LHCN-M2 (cell line): ENCODE results near the gene TULP3. TPM values are rescaled to one million over a fixed set of nuclear protein-coding genes. Genes with fewer than 3 reads are reported as not detected.
A peak's percentile ranks its signal among the peaks of the same experiment; 100 is the strongest.

Experiments
- DNase-seq: peaks from one replicate; pipeline ENCODE4 v3.0.0-alpha.2; 2012; ENCODE audit warnings: low read depth
- total RNA-seq: library from RNA; depleted of rRNA; stranded (reverse); fragments of >200 nt; gene quantifications from 2 replicates; pipeline ENCODE4 v1.2.3, GENCODE V29; 2014; rRNA removed

Gene TULP3
- total RNA-seq, 1 experiment from 2014 or later, result 38.6 TPM

- DNase-seq, result peak; percentile 24
Observed at GRCh38 chr12:2963760-2964292, 73.1 kb downstream of the TULP3 start.

DNA sequence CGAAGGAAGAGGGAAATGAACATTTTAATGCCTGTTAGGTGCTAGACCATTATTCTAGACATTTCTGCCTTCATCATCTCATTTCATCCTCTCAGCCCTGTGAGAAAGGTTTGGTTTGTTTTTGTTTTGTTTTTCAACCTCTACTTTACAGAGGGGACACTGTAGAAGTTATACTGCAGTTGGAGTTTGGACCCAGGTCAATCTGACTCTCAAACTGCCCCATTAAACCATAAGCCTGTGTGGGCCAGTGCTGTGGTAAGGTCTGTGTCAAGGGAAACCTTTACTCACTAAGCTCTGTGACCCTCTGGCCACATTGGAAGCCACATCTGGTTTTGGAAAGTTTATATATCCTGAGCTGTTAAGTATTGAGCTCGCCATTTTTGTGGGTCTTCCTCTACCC lies 77.0 kb downstream of the TULP3 start:
- DNase-seq, result no peak

DNA sequence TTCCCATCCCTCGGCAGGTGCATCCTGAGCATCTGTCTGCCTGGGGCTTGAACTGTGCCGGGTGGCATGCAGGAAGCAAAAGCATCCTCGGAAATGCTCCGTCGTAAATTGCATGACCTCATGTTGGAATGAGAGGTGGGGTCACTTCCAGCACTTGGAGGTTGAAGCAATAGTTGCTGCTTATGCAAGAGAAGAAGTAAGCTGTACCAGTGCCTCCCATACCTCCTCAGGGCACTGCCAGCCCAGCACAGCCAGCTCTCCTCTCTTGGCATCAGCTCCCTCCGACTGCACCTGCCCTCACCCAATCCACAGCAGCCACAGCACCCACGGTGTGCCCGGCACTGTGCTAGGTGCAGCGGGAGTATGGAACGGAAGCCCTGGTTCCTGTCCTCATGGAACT lies 80.1 kb downstream of the TULP3 start:
- no peak for DNase-seq

GRCh38 chr12:2973566-2973965 lies 82.9 kb downstream of the TULP3 start:
- no peak for DNase-seq

- peak; percentile 53 for DNase-seq
Observed at GRCh38 chr12:2974560-2974971, 83.9 kb downstream of the TULP3 start.

DNA sequence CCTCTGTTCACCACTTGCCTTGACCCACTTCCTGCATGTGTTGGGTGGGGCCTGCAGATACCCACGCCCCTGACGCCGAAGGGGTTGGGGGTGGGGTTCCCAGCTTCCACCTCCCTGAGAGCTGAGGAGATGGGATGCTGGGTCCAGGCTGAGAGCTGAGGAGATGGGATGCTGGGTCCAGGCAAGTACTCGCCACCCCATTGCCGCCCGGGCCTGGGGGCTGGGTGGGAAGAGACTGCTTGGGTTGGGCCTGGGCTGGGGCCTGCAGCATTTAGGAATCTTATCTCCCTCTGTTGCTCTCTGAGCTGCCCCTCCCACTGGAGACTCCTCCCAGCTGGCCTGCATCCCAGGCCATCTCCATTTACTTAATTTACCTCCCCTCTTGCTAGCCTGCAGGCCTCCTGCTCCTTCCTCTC lies 85.9 kb downstream of the TULP3 start:
- DNase-seq, result no peak

DNA sequence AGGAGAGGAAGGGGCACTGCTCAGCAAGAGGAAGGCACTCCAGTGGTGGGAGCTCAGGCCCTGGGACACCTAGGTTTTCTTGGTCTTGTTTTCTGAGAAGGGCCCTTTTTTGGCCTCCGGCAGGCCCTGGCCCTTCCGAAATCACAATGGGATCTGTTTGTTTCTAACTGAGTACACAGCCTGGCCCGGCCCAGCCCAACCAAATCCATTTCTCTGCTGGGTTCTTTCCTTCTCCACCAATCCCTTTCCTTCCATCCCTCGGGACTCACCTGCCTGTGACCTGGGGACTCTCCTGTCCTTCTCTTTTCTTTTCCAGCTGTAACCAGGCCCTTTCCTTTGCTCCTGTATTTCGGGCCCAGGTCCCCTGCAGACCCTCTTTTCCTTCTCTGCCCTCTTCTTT lies 87.1 kb downstream of the TULP3 start:
- DNase-seq, result no peak

DNA sequence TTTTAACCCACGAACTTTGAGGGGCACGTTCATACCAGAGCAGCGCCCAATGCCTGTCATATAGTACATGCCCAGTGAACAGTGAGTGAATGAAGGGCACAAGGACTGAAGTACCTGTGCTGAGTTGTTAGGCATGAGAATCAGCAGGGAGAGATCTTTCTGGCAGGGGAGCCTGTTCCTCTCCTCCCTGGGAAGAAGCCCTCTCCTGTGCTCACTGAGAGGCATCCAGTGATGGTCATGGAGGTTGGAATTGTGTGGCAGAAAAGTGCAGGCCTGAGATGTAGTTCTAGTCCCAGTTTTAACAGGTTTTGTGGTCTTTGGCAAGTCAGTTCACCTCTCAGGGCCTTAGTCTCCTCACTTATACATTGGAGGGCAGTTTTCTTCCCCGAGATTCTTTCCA lies 89.1 kb downstream of the TULP3 start:
- DNase-seq, result no peak

- peak; percentile 78 for DNase-seq
Observed at GRCh38 chr12:2980630-2981029, 89.9 kb downstream of the TULP3 start.

DNA sequence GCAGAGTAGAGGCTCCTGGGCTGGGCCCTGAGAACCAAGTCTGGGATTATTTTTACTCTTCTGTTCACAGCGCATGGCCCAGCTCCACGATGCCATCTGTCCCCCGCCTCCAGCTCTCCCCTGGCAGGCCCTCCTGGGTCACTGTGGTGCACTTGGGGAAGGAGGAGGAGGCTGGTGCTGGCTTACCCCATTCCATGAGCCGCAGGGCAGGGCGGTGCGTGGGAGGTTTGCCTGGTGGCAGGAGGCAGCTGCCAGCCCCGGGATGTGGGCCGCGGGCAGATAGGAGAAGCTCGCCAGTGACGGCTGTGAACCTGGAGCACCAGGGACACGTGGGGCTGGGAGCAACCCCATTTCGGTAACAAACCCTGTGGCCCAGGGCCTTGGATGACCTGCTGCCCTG lies 91.7 kb downstream of the TULP3 start:
- DNase-seq, result no peak

- DNase-seq, result no peak
Observed at GRCh38 chr12:2984249-2984648, 93.6 kb downstream of the TULP3 start.

- DNase-seq, result no peak
Observed at GRCh38 chr12:2984698-2985097, 94.0 kb downstream of the TULP3 start.

- DNase-seq, result no peak
Observed at GRCh38 chr12:2986876-2987275, 96.2 kb downstream of the TULP3 start.

- DNase-seq, result no peak
Observed at GRCh38 chr12:2988494-2988893, 97.8 kb downstream of the TULP3 start.

Other genes starting within 250 kb of the TULP3 start
- gene FKBP4, start 95.9 kb upstream of the TULP3 start, total RNA-seq, result 50.0 and 55.5 TPM in 2 replicates
- gene ITFG2, start 78.2 kb upstream of the TULP3 start, total RNA-seq, result 13.9 and 14.6 TPM in 2 replicates
- gene NRIP2, start 55.9 kb upstream of the TULP3 start, total RNA-seq, result not detected in 2 replicates
- not detected in 2 replicates for gene TEX52, start 33.9 kb upstream of the TULP3 start, total RNA-seq
- 63.0 and 81.3 TPM in 2 replicates for gene FOXM1, start 13.7 kb upstream of the TULP3 start, total RNA-seq
- 58.9 and 62.7 TPM in 2 replicates for gene RHNO1, start 13.7 kb upstream of the TULP3 start, total RNA-seq
- gene TEAD4, start 68.5 kb downstream of the TULP3 start, total RNA-seq, result 31.3 and 43.6 TPM in 2 replicates
- 19.9 and 28.7 TPM in 2 replicates for gene TSPAN9, start 186.5 kb downstream of the TULP3 start, total RNA-seq